HEK293 (cell line): ENCODE measurements around the gene HOXA10.

ENCODE experiments used
- CTCF ChIA-PET: fragments of 350-600 bp; formaldehyde crosslinking; extraction: SDS; loops from one replicate; lab custom pipeline; 2021; ENCODE audit warnings: antibody characterized with exemption; lab: Yijun Ruan, JAX
- POLR2A ChIA-PET: fragments of 300-600 bp; formaldehyde crosslinking; extraction: SDS; loops from one replicate; lab custom pipeline; 2020; ENCODE audit warnings: antibody characterized with exemption, inconsistent platforms; lab: Yijun Ruan, JAX
- H3K27ac ChIP-seq: fragments of 200-500 bp; sonication (Bioruptor generic); 2 replicates; pipeline ENCODE4 v1.5.1; 2014; ENCODE audit warnings: low read depth, low read length, control low read depth, inconsistent platforms; ENCODE audit errors: extremely low read depth
- H3K36me3 ChIP-seq, 2 experiments: fragments of 200-500 bp in 1 of 2; sonication (Bioruptor generic) in 1 of 2; 1 replicate in 1 of 2; 2 replicates in 1 of 2; pipeline ENCODE4 v1.5.1; 2014 to 2017; ENCODE audit warnings: inconsistent platforms in 2 of 2, low read length in 2 of 2; ENCODE audit not compliant: control insufficient read depth in 2 of 2, insufficient read depth in 1 of 2
- H3K4me1 ChIP-seq: fragments of 200-500 bp; sonication (Bioruptor generic); 2 replicates; pipeline ENCODE4 v1.5.1; 2014; ENCODE audit warnings: mild to moderate bottlenecking, low read length, inconsistent platforms; ENCODE audit not compliant: control insufficient read depth, insufficient read depth
- H3K4me3 ChIP-seq: 2 replicates; pipeline ENCODE4 v1.5.1; 2011; ENCODE audit warnings: low read depth, mild to moderate bottlenecking, control low read depth, low read length, moderate library complexity
- H3K9me3 ChIP-seq: fragments of 200-500 bp; sonication (Bioruptor generic); 2 replicates; pipeline ENCODE4 v1.5.1; 2014; ENCODE audit warnings: low read depth, low read length, inconsistent platforms; ENCODE audit not compliant: control insufficient read depth, insufficient read depth
- ELK4 ChIP-seq: IDR thresholded peaks from 2 replicates; pipeline ENCODE4 v1.6.1; 2011; ENCODE audit warnings: mild to moderate bottlenecking, low read depth, low read length, borderline replicate concordance
- KLF10 ChIP-seq: fragments of 450-650 bp; IDR thresholded peaks from 2 replicates; pipeline ENCODE4 v1.5.1; 2018; ENCODE audit warnings: missing biosample characterization, mild to moderate bottlenecking, missing genetic modification characterization
- OSR2 ChIP-seq: fragments of 450-650 bp; formaldehyde crosslinking; IDR thresholded peaks from 2 replicates; pipeline ENCODE4 v1.5.1; 2016; ENCODE audit warnings: missing biosample characterization, missing genetic modification characterization
- OVOL3 ChIP-seq: fragments of 450-650 bp; formaldehyde crosslinking; IDR thresholded peaks from 2 replicates; pipeline ENCODE4 v1.5.1; 2016; ENCODE audit warnings: missing biosample characterization, missing genetic modification characterization
- PRDM1 ChIP-seq: fragments of 450-650 bp; formaldehyde crosslinking; IDR thresholded peaks from 2 replicates; pipeline ENCODE4; 2016; ENCODE audit warnings: missing biosample characterization, missing genetic modification characterization
- PRDM6 ChIP-seq: fragments of 450-650 bp; formaldehyde crosslinking; IDR thresholded peaks from 2 replicates; pipeline ENCODE4 v1.5.1; 2017; ENCODE audit warnings: missing biosample characterization, missing genetic modification characterization
- SCRT2 ChIP-seq: fragments of 450-650 bp; formaldehyde crosslinking; IDR thresholded peaks from 2 replicates; pipeline ENCODE4 v1.5.1; 2016; ENCODE audit warnings: missing biosample characterization, missing genetic modification characterization
- ZNF169 ChIP-seq: fragments of 450-650 bp; formaldehyde crosslinking; IDR thresholded peaks from 2 replicates; pipeline ENCODE4 v1.5.1; 2016; ENCODE audit warnings: missing biosample characterization, missing genetic modification characterization
- ZNF184 ChIP-seq: fragments of 450-650 bp; IDR thresholded peaks from 2 replicates; pipeline ENCODE4 v1.5.1; 2018; ENCODE audit warnings: missing biosample characterization, mild to moderate bottlenecking, missing genetic modification characterization
- ZNF426 ChIP-seq: fragments of 450-650 bp; formaldehyde crosslinking; IDR thresholded peaks from 2 replicates; pipeline ENCODE4 v1.5.1; 2017; ENCODE audit warnings: missing biosample characterization, missing genetic modification characterization, mild to moderate bottlenecking, inconsistent platforms, moderate library complexity
- ZNF585B ChIP-seq: fragments of 450-650 bp; formaldehyde crosslinking; IDR thresholded peaks from 2 replicates; pipeline ENCODE4 v1.5.1; 2016; ENCODE audit warnings: missing biosample characterization, missing genetic modification characterization
- ZNF600 ChIP-seq: fragments of 450-650 bp; formaldehyde crosslinking; IDR thresholded peaks from 2 replicates; pipeline ENCODE4 v1.5.1; 2016; ENCODE audit warnings: missing biosample characterization, missing genetic modification characterization
- ZNF785 ChIP-seq: fragments of 450-650 bp; formaldehyde crosslinking; IDR thresholded peaks from 2 replicates; pipeline ENCODE4 v1.5.1; 2016; ENCODE audit warnings: missing biosample characterization, missing genetic modification characterization

Gene HOXA10

GRCh38 chr7:27164045-27164366 is 10.1 kb downstream of the HOXA10 start:
- H3K36me3 ChIP-seq = peaks cover 18 to 40% of the 10 kb centered on the region in 2 experiments

GRCh38 chr7:27163288-27164044 is 10.7 kb downstream of the HOXA10 start:
- H3K27ac ChIP-seq = peak overlapping the region; percentile 100
- peaks cover 18 to 35% of the 10 kb centered on the region in 2 experiments for H3K36me3 ChIP-seq
- 0 out of 2 replicates have a peak, but pooled peaks have one; percentile 15 for TF ChIP-seq ZNF600 (tag by site-specific recombination)
- no peak for TF ChIP-seq ZNF184 (tag by site-specific recombination)
- 0 out of 2 replicates have a peak, but pooled peaks have one; percentile 29 for TF ChIP-seq PRDM1 (tag by site-specific recombination)
- TF ChIP-seq, all 188 proteins: peak for 2
- CTCF ChIA-PET = interaction anchor here (0.5 to 3.7 kb wide), 12 partner anchors 13 to 1271 kb away, joined by 3 to 50 read pairs (median 4); partner anchors contain the start of genes HOXA5 and HOXA6
- H3K4me1 ChIP-seq = peaks cover 19% of the 10 kb centered on the region
- no peaks in the 10 kb centered on the region for H3K9me3 ChIP-seq
- H3K4me3 ChIP-seq = peak overlapping the region; percentile 76
- POLR2A ChIA-PET = interaction anchor here (0.8 to 4.1 kb wide), 10 partner anchors 9 to 1306 kb away, joined by 3 to 42 read pairs (median 5); partner anchors contain the start of genes HOXA11, HOXA3, HOXA5 and HOXA6

More at GRCh38 chr7:27164045-27164366, 10.1 kb downstream of the HOXA10 start:
- TF ChIP-seq ZNF585B (tag by site-specific recombination) (no peak), ZNF600 (tag by site-specific recombination) (no peak)
- CTCF ChIA-PET = interaction anchor here (0.6 to 1.8 kb wide), 3 partner anchors 14 to 20 kb away, joined by 3 to 10 read pairs (median 3); no protein-coding TSS in a partner anchor
- no peaks in the 10 kb centered on the region for H3K9me3 ChIP-seq
- peak overlapping the region; percentile 100 for H3K27ac ChIP-seq
- H3K4me3 ChIP-seq = peak overlapping the region; percentile 76
- POLR2A ChIA-PET = interaction anchor here (0.8 to 4.1 kb wide), 5 partner anchors 10 to 1307 kb away, joined by 3 to 42 read pairs (median 4); partner anchors contain the start of genes HOXA10, HOXA3 and HOXA6
- peaks cover 16% of the 10 kb centered on the region for H3K4me1 ChIP-seq

- peaks cover 18 to 28% of the 10 kb centered on the region in 2 experiments for H3K36me3 ChIP-seq
- POLR2A ChIA-PET = interaction anchor here (0.8 to 4.1 kb wide), 16 partner anchors 8 to 1306 kb away, joined by 3 to 42 read pairs (median 4); partner anchors contain the start of genes HOXA11, HOXA3, HOXA5 and HOXA6
- no peaks in the 10 kb centered on the region for H3K9me3 ChIP-seq
- H3K4me3 ChIP-seq = peak overlapping the region; percentile 76
- peak overlapping the region; percentile 100 for H3K27ac ChIP-seq
- H3K4me1 ChIP-seq = peaks cover 19% of the 10 kb centered on the region
- CTCF ChIA-PET = interaction anchor here (0.5 to 3.7 kb wide), 17 partner anchors 9 to 1300 kb away, joined by 3 to 50 read pairs (median 4); partner anchors contain the start of genes HOXA5 and HOXA6
- TF ChIP-seq OSR2 (tag by site-specific recombination) = peak; percentile 71; the same call in 1 of the 2 replicates
- no peak for TF ChIP-seq ZNF785 (tag by site-specific recombination)
- peak; percentile 8; the same call in 1 of the 2 replicates for TF ChIP-seq ZNF426 (tag by site-specific recombination)
- TF ChIP-seq ELK4 = no peak
- peak; percentile 73; the same call in 1 of the 2 replicates for TF ChIP-seq PRDM6 (tag by site-specific recombination)
- TF ChIP-seq SCRT2 (tag by site-specific recombination) = peak; percentile 67
- no peak for TF ChIP-seq KLF10
- TF ChIP-seq OVOL3 = peak; percentile 46; the same call in 1 of the 2 replicates
- no peak for TF ChIP-seq ZNF169
Measured at GRCh38 chr7:27162561-27163287, 11.4 kb downstream of the HOXA10 start.
